ENCODE measurements around the gene KCNA10. TPM values are rescaled to one million over a fixed set of nuclear protein-coding genes. Genes with fewer than 3 reads are reported as not detected.

KCNA10 gene
- total and polyA plus RNA-seq, 8 donors = not detected

- Histone ChIP-seq H3K4me3 (no peak overlapping the region), H3K4me1 (no peaks in the 10 kb centered on the region), H3K27ac (no peak overlapping the region), H3K9me3 (no peaks in the 10 kb centered on the region), H3K27me3 (no peaks in the 10 kb centered on the region), H3K36me3 (no peaks in the 10 kb centered on the region)
- intact Hi-C loops (cut with DNase I) = no loop called here
- DNase-seq (no peak), FAIRE-seq (no peak), ATAC-seq (no peak)
- WGBS, 2 donors = 46 to 63% methylated on average over 7 of the region's 7 CpGs
- TF ChIP-seq, protein P1, sequence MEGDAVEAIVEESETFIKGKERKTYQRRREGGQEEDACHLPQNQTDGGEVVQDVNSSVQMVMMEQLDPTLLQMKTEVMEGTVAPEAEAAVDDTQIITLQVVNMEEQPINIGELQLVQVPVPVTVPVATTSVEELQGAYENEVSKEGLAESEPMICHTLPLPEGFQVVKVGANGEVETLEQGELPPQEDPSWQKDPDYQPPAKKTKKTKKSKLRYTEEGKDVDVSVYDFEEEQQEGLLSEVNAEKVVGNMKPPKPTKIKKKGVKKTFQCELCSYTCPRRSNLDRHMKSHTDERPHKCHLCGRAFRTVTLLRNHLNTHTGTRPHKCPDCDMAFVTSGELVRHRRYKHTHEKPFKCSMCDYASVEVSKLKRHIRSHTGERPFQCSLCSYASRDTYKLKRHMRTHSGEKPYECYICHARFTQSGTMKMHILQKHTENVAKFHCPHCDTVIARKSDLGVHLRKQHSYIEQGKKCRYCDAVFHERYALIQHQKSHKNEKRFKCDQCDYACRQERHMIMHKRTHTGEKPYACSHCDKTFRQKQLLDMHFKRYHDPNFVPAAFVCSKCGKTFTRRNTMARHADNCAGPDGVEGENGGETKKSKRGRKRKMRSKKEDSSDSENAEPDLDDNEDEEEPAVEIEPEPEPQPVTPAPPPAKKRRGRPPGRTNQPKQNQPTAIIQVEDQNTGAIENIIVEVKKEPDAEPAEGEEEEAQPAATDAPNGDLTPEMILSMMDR (IDR thresholded peaks at IDR 0.05) = no peak
Observed at GRCh38 chr1:110540891-110541685, 22.1 kb upstream of the KCNA10 start.

DNA sequence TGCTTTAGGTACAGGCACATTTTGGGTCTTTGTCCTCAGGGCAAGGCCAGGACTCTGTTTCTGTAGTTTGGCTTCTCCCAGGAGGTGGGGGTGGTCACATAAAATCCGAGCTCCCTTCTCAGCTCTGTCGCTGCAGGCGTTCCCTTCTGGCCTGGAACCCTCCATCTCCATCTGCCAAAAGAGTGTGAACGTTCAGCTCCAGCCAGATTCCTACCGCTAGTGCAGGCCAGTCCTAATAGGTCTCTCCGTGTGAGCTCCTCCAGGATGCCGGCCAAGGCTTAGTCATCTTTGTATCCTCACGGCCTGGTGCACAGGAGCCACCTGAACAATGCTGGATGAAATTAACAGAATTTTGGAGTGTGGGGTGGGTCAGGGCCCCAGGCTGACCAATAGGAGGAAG is 19.9 kb upstream of the KCNA10 start:
- no peaks in the 10 kb centered on the region for H3K27me3 ChIP-seq
- 57 to 65% methylated on average over 8 of the region's 8 CpGs for WGBS, 2 donors
- no peaks in the 10 kb centered on the region for H3K4me1 ChIP-seq
- no peak for DNase-seq
- intact Hi-C loops (cut with DNase I) = no loop called here
- no peaks in the 10 kb centered on the region for H3K36me3 ChIP-seq
- H3K9me3 ChIP-seq = no peaks in the 10 kb centered on the region
- no peak for ATAC-seq
- TF ChIP-seq, protein P1 (IDR thresholded peaks at IDR 0.05) = no peak
- H3K4me3 ChIP-seq = no peak overlapping the region
- H3K27ac ChIP-seq = no peak overlapping the region
- FAIRE-seq = no peak

GRCh38 chr1:110538075-110538474 is 19.1 kb upstream of the KCNA10 start:
- Histone ChIP-seq H3K27ac (no peak overlapping the region), H3K4me1 (no peaks in the 10 kb centered on the region), H3K9me3 (no peaks in the 10 kb centered on the region), H3K36me3 (no peaks in the 10 kb centered on the region), H3K27me3 (no peaks in the 10 kb centered on the region), H3K4me3 (no peak overlapping the region)
- TF ChIP-seq, protein P1 (IDR thresholded peaks at IDR 0.05) = no peak
- no peak for DNase-seq
- 62 to 65% methylated on average over 16 of the region's 16 CpGs for WGBS, 2 donors
- intact Hi-C loops (cut with DNase I) = no loop called here
- no peak for FAIRE-seq
- ATAC-seq = peak in 2 of 4 donors; percentile 43 to 45

GRCh38 chr1:110535985-110536384 is 17.0 kb upstream of the KCNA10 start:
- TF ChIP-seq, protein P1 (IDR thresholded peaks at IDR 0.05) = no peak
- Histone ChIP-seq H3K4me1 (no peaks in the 10 kb centered on the region), H3K4me3 (no peak overlapping the region), H3K27ac (no peak overlapping the region), H3K9me3 (no peaks in the 10 kb centered on the region), H3K36me3 (no peaks in the 10 kb centered on the region), H3K27me3 (no peaks in the 10 kb centered on the region)
- DNase-seq = no peak
- no peak for FAIRE-seq
- no peak for ATAC-seq
- intact Hi-C loops (cut with DNase I) = no loop called here
- 58 to 66% methylated on average over 3 of the region's 3 CpGs for WGBS, 2 donors

DNA sequence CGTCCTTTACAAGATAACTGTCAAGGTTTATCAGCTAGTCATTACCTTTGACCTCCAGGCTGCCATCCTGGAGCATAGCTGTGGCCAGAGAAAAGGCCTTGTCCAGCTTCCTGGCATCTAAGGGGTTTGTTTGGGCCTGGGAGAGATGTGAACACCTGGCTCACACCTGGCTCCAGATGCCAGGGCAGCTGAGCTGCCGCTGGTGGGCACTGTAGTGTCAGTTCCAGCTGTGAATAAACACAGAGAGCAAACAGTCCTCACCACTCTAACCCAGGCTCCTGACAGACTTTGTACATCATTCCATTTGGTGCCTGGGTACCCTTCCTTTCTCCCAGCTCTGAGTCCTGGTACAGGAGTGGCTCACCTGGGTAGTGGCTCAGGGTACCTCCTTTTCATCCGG is 14.3 kb upstream of the KCNA10 start:
- WGBS, 2 donors = 19 to 25% methylated on average over 3 of the region's 3 CpGs
- H3K36me3 ChIP-seq = no peaks in the 10 kb centered on the region
- TF ChIP-seq, protein P1 (IDR thresholded peaks at IDR 0.05) = no peak
- intact Hi-C loops (cut with DNase I) = no loop called here
- no peaks in the 10 kb centered on the region for H3K27me3 ChIP-seq
- no peak overlapping the region for H3K27ac ChIP-seq
- H3K9me3 ChIP-seq = no peaks in the 10 kb centered on the region
- DNase-seq (no peak), FAIRE-seq (no peak), ATAC-seq (no peak)
- H3K4me3 ChIP-seq = no peak overlapping the region
- H3K4me1 ChIP-seq = no peaks in the 10 kb centered on the region
